Fibroblast of skin of right quadriceps (primary cell): ENCODE measurements around the gene DDX46.
"Not testable (repeated sequence)": the region's sequence is repeated elsewhere in the genome, so short reads cannot be mapped to it uniquely, and the experiment has no call there.

ENCODE experiments used
- DNase-seq: peaks from one replicate; pipeline ENCODE4 v3.0.0-alpha.2; 2013

DDX46 gene

GRCh38 chr5:134846641-134846960 is 88.0 kb downstream of the DDX46 start:
- no peak for DNase-seq

GRCh38 chr5:134849434-134849933 is 90.9 kb downstream of the DDX46 start:
- not testable (repeated sequence) for DNase-seq

GRCh38 chr5:134851307-134851923 is 92.8 kb downstream of the DDX46 start:
- DNase-seq = peak; percentile 46

GRCh38 chr5:134856465-134856864 is 97.9 kb downstream of the DDX46 start:
- not testable (repeated sequence) for DNase-seq

- DNase-seq = no peak
These were observed 98.8 kb downstream of the DDX46 start for GRCh38 chr5:134857401-134857800.

GRCh38 chr5:134864707-134865106 is 106.1 kb downstream of the DDX46 start:
- DNase-seq = no peak

- no peak for DNase-seq
These were observed 114.9 kb downstream of the DDX46 start for GRCh38 chr5:134873494-134873893.

- DNase-seq = peak; percentile 84
These were observed 115.6 kb downstream of the DDX46 start, which contains the start of gene TXNDC15 for GRCh38 chr5:134873987-134874830. TXNDC15 (plus strand) TSS chr5:134874371; CDS start chr5:134874428, 57 bp downstream.

GRCh38 chr5:134874831-134875655 is 116.5 kb downstream of the DDX46 start:
- DNase-seq = peak; percentile 85

GRCh38 chr5:134877159-134877558 is 118.6 kb downstream of the DDX46 start:
- no peak for DNase-seq

GRCh38 chr5:134878403-134878802 is 119.8 kb downstream of the DDX46 start:
- DNase-seq = no peak

- DNase-seq = no peak
These were observed 120.9 kb downstream of the DDX46 start for GRCh38 chr5:134879456-134879855.
